Subcutaneous adipose tissue (tissue), 4 donors: ENCODE measurements around the gene LIF. TPM values are rescaled to one million over a fixed set of nuclear protein-coding genes. Genes with fewer than 3 reads are reported as not detected.

ENCODE experiments used
- total RNA-seq, 4 donors: library from RNA; depleted of rRNA; stranded (reverse); fragments of >200 nt; gene quantifications; one replicate each; pipeline ENCODE4 v1.1.0, GENCODE V29; 2016
- TF ChIP-seq, protein P1 (sequence below): fragments of 450-650 bp; IDR thresholded peaks from one replicate; pipeline ENCODE4 v1.5.1; 2016; ENCODE audit warnings: low read depth, mild to moderate bottlenecking, control low read depth, antibody characterized with exemption, moderate library complexity

Gene LIF
- total RNA-seq, 4 donors from 2014 or later: 0.82 to 0.88 TPM; not detected in 2

DNA sequence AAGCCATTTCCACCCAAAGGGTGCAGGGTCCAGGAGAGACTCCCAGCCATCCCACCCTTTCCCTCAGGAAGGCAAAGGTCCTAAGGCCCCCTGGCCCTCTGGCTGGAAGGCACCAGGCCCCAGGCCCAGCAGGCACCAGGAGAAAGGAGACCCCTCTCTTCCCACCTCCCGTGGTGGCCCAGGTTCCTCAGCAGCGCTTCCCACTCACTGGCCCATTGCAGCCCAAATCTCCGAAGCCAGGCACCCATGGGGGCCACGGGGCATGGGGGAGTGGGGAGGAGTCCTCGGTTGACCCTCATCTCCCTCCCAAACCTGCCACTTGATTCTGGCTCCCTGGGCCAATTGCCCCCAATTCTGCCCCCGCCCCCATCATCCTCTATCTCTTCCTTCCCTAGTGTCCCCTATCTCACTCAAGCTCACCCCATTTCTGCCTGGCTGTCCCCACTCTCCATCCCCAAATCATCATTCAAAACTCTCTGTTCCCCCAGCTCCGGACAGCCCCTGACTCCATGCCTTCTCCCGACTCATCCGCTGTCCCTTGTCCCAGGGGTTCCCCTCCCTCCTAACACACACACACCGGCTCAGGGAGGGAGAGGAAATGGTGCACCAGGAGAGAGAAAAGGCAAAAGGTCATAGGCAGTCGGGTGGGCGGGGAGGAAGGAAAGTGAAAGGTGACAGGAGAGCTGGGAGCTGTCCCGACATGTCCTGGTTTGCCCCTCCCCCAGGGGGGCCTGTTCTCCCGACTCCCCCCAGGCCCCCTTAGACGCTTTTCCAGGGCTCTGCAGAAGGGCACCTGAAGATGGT is 1.2 kb downstream of the LIF start:
- TF ChIP-seq, protein P1, sequence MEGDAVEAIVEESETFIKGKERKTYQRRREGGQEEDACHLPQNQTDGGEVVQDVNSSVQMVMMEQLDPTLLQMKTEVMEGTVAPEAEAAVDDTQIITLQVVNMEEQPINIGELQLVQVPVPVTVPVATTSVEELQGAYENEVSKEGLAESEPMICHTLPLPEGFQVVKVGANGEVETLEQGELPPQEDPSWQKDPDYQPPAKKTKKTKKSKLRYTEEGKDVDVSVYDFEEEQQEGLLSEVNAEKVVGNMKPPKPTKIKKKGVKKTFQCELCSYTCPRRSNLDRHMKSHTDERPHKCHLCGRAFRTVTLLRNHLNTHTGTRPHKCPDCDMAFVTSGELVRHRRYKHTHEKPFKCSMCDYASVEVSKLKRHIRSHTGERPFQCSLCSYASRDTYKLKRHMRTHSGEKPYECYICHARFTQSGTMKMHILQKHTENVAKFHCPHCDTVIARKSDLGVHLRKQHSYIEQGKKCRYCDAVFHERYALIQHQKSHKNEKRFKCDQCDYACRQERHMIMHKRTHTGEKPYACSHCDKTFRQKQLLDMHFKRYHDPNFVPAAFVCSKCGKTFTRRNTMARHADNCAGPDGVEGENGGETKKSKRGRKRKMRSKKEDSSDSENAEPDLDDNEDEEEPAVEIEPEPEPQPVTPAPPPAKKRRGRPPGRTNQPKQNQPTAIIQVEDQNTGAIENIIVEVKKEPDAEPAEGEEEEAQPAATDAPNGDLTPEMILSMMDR: no peak

DNA sequence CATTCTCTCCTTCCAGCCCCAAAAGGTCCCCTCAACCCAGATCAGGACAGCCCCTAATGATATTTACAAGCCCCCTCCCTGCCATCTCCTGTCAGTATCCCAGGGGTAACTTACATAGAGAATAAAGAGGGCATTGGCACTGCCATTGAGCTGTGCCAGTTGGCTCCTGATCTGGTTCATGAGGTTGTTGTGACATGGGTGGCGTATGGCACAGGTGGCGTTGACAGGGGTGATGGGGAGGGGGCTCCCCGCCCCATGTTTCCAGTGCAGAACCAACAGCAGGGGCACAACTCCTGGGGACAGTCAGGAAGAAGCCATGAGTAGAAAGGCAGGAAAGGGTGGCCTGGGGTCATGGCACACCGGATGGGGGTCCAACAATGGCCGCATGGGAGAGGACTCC is 1.9 kb downstream of the LIF start:
- TF ChIP-seq, protein P1: no peak

DNA sequence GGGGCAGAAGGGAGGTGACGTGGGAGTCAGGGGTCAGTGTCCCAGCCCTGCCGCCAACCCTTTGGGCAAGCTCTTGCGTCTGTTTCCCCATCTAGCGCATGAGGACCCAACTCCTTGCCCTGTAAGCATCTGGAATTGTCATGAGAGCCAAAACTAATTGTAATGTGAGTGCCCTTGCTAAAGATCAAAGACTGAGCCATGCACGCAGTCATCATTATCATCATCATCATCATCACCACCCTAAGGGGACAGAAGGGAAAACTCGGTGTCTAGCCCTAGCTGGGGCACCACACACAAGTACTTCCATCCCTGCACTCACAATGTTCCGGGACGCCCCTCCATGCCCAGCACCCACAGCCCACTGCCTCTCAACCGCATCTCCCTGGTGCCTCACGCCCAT is 2.5 kb downstream of the LIF start:
- TF ChIP-seq, protein P1: no peak

DNA sequence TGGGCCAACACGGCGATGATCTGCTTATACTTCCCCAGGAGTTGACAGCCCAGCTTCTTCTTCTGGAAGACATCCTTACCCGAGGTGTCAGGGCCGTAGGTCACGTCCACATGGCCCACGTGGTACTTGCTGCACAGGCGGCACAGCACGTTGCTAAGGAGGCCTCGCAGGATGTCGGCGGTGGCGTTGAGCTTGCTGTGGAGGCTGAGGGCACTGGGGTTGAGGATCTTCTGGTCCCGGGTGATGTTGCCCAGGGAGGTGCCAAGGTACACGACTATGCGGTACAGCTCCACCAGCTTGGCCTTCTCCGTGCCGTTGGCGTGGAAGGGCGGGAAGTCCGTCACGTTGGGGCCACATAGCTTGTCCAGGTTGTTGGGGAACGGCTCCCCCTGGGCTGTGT is 2.9 kb downstream of the LIF start:
- TF ChIP-seq, protein P1: no peak

DNA sequence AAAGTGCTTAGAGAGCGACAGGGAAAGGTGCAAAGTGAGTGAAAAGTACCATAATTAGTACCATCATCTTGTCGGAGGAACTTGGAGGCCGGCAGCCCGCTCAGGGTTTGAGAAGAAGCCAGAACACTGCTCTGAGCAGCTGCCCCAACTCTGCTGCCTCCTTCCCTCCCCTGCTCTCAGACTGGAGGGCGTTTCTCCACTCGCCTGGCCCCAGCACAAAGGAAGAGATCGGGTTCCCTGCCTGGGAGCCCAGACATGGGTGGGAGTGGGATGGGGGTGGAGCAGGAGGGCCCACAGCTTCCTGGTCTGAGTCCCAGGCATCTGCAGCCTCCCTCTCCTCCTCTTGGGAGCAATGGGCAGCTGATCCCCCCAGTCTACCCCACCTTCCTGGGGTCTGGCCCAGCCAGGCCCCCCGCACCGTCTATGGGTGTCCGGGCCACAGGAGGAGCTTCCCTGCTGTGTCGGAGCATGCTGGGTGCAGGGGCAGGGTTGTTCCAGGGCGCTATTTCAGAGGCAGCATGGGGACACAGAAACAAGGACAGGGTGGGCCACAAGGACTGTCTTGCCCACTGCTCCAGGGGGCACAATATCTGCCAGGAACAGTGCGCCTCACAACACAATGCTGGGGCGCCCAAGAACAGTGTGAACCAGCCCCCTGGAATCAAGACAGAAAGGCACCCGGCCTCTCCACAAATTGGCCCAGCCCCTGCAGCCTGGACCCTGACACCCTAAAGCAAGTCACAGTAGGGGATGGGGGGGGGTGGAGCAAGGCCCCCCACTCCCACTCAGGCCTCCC is 4.8 kb downstream of the LIF start:
- TF ChIP-seq, protein P1: no peak

DNA sequence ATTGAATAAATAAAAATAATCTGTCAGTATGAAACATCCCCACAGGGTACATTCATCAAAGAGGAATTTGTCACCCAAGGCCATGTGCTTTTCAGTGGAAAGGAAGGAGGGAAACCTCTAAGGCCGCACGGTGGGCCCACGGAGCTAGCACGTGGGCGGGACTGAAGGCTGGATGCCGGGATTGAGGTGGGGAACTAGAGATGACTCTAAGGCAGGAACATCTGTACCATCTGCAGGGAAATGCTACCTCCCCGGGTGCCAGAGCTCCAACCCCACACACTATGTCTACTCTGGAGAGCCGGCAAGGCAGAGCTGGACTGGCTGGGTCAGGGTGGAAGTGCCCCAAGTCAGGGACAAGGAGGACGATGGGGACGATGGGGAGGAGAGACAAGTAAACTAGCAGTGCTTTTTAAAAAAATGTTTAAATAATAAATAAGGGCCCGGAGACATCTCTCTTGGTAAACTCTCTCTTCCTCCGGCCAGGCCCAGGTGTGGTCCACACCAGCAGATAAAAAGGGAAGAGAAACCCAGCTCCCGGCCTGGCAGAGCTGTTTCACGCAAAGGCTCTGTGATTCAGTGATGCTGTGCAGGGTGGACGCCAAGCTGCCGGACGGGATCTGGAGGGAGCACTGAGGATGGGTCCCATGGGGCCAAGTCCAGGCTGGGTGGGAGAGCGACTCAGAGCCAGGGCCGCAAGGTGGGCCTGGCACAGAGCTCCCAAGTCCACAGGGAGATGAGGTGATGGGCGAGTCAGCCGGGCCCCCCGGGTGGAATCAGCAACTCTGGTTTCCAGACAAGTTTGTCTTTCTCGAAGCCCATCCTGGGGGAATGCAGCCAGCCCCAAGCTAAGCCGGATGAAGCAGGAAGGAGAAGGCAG is 5.8 kb downstream of the LIF start:
- TF ChIP-seq, protein P1: no peak
